Umbilical cord (tissue), 2 donors: ENCODE results near the gene SALL3. TPM values are rescaled to one million over a fixed set of nuclear protein-coding genes. Genes with fewer than 3 reads are reported as not detected.
"Not testable (repeated sequence)": the region's sequence is repeated elsewhere in the genome, so short reads cannot be mapped to it uniquely, and the experiment has no call there.

Experiments
- DNase-seq: peaks from one replicate; pipeline ENCODE4 v3.0.0-alpha.2; 2015; ENCODE audit warnings: low spot score
- total RNA-seq: library from RNA; depleted of rRNA; stranded (reverse); fragments of >200 nt; gene quantifications from one replicate; pipeline ENCODE4 v1.2.3, GENCODE V29; 2014; ENCODE audit warnings: low replicate concordance; ENCODE audit not compliant: insufficient read depth

The SALL3 gene
- total RNA-seq = 0.96 TPM

DNA sequence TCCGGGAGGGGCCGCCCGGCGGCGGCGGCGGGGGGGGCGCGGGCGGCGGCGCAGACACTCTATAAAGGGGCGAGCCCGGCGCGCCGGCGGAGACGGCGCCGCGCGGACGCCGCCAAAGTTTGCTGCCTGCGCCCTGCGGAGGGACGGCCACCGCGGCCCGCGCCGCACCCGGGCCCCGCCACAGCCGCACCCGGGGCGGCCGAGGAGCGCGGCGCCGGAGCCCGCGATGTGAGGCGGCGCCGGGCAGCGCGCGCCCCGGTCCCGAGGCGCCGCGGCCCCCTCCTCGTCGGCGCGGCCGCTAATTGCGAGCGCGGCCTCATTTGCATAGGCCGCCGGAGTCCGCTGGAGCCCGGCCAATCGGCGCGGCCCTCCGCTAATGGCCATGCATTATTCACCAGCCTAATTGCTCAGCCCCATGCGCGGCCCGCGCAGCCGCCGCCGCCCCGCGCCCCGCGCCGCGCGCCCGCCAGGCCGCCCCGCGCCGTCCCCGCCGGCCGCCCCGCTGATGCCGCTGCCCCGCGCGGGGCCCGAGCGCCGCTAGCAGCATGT is at the start of gene SALL3:
SALL3 (plus strand) TSS at position 89 of the 549 bp plus-strand sequence; CDS start at position 546, 457 bp downstream.
- DNase-seq = no peak

DNA sequence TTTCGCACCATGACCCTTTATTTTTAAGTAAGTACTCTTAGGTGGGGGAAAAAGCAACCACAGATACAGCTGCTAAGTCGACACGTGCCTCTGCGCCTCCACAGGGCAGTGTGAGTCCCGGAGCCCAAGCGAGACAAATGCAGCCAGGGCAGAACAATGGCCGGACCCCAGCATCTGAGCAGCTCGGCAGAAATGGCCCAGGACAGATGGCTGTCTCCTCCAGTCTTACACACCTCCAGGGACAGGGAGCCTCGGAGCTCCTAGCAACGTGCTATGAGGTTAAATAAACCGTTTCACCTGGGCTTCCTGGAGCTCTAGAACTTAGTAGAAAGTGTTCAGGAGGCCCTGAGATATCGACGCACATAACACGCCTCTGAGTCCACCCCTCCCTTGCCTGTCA is 47.3 kb upstream of the SALL3 start:
- no peak for DNase-seq

DNA sequence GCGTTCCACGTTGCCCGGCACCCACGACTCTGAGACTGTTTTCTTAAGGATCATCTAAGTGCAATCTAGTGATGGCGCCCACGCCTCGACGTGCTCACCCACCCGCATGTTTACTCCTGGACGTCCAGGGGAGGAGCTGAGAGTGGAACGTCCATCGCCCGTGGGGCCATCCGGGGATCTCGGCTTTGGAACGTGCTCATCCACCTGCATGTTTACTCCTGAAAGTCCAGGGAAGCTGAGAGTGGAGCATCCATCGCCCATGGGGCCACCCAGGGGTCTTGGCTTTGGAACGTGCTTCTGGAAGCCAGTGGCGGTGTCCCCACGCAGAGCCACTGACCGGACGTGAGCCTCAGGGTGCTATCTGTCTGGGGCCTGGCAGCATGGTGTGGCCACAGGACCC is 45.6 kb upstream of the SALL3 start:
- no peak for DNase-seq

DNA sequence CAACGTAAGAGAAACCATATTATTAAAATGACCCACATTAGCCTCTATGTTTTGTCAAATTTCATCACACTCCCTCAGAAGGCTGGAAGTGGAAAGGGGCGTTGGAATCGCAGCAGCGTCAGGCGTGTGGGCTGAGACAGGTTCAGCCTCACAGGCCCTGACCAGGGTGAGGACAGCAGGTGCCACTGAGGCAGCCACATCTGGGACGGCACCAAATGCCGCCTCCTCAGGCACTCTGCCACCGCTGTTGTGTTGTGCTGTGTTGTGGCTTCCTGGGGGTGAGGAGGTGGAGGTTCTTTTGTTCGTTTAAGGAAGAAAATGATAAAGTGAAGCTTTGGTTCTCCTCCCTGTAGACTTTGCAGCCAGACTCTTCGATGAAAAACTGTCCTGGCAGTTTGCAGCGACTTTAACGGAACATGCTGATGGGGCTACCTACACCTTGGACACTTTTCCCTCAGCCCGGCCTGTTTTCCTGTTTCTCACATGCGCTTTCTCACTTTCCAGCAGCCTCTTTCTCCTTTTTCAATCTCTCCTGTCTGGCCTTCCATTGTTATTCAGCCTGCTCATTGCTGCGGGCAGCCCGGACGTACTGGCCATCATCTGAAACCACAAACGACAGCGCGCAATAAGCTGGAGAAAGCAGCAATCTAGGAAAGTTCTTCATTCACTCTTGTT is 44.9 kb upstream of the SALL3 start:
- DNase-seq = no peak

DNA sequence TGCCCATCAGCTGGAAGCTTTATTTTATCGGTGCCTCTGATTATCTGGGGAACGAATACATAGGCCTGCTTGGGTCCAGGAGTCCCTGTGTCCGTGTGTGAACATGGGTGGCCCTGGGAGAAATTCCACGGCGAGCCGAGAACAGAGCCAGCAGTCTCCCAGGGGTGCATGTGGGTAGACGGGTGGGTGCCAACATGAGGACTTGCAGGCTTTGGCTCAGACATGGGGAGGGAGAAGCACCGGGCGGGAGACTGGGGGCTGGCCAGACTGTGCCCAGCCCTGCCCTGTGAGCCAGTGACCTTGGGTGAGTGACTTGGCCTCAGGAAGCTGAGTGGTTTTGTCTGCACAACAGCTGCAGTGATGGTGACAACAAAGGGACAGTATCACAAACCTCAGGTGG is 44.2 kb upstream of the SALL3 start:
- DNase-seq = no peak

DNA sequence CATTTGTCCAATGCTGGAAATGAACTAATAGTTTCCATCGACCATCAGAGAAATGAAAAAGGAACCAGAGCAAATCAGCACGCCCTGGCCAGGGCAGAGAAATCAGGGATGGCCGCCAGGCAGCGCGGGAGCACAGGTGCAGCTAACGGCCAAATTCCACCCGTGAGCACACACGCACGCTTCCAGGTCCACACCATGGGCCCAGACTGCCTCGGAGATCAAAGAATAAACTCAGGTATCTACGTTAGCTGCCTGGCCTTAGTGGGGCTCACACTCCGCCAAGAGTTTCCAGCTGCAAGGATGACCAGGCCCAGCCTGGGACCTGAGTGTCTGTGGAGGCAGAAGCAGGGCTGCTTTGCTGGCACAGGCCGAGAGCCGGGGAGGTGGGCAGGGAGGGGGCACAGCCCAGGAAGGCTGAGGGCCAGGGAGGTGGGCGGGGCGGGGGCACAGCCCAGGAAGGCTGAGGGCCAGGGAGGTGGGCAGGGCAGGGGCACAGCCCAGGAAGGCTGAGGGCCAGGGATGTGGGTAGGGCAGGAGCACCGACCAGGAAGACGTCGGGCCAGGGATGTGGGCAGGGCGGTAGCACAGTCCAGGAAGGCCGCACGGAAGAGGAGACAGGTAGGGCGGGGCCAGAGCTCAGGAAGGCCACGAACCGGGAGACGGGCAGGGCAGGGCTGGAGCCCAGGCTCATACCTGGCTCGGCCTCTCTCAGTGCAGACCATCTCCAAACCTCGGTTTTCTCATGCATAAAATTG is 43.2 kb upstream of the SALL3 start:
- no peak for DNase-seq

DNA sequence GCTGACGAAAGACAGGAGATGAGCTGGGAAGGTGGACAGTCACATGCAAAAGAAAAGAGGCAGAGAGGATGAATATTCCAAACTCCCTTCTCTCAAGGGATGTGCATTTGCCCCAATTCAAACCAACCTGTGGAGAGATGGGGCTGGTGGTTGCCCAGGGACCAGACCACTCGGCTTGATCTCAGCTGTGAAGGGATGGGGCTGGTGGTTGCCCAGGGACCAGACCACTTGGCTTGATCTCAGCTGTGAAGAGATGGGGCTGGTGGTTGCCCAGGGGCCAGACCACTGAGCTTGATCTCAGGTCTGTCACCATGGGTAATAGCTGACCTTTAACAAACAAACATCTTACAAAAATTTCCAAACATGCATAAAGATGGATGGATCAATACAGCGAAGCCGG is 42.5 kb upstream of the SALL3 start:
- DNase-seq = no peak

DNA sequence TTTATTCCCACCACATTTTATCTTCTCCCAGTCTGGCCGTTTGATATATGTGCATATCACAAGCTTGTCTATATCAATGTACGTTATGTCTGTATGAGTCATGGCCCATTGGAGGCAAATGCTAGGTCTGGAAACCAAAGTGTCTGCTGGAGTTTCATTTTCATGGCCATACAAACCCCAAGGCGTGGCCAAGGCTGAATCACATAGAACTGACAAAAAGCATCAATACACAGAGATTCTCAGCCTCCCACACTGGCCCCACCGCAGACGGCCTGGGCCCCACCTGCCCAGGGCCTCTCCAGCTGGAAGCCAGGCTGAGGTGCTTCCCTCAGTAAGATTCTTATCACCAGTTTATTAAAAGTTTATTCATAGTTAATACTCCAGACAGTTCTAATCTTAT is 40.5 kb upstream of the SALL3 start:
- DNase-seq = no peak

DNA sequence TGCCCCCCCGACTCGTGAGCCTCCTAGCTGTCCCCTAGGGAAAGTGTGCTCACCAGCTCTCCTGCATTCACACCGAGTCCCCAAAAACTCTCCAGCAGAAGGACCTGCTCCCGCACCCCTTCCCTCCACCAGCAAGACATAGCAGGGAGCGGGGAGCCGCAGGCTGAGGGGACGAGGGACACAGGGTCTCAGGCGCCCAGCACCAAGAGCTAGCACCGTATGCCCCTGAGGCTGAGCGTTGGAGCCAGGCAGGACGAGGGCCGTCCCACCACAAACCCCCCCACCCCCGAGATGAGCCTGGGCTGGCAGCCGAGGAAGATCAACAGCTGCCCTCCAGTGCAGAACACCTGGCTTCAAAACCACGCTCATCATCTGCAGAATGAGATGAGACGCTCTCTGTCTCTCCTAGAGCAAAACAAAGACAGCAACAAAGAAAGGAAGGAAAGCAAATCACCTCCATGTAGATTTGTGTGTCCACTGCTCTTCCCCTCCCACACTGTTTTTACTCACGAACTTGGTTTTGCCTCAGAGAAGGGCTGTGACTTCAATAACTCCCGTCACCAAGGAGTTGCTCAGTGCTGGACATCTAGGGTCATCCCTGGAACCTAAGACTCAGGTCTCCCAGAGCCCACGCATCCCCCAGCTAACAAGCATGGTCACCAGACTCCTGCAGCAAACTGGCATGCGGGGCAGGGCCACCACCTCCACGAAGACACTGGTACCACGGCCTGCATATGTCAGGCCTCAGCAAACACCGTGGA is 39.7 kb upstream of the SALL3 start:
- no peak for DNase-seq

DNA sequence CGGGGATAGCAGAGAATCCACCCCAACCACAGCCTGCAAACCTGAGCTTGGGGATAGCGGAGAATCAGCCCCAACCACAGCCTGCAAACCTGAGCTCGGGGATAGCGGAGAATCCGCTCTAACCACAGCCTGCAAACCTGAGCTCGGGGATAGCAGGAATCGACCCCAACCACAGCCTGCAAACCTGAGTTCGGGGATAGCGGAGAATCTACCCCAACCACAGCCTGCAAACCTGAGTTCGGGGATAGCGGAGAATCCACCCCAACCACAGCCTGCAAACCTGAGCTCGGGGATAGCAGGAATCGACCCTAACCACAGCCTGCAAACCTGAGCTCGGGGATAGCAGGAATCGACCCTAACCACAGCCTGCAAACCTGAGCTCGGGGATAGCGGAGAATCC is 37.4 kb upstream of the SALL3 start:
- DNase-seq = not testable (repeated sequence)

DNA sequence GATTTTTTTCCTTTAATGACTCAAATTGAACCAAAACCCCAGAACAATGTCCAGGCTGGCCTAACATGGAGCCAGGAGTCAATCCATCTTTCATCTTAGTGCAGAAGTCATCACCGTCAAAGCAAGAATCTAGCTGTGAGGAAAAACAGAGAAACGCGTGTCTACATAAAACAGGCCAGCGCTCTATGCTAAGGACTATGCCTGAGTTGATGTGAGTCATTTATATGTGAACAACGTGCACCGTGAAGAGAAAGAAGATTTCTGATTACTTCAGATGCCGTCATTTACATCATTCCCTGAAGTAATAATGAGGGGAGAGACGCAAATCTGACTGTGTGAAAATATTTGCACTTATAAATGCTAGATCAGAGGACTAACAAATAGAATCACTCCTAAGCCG is 34.0 kb upstream of the SALL3 start:
- DNase-seq = peak; percentile 5

DNA sequence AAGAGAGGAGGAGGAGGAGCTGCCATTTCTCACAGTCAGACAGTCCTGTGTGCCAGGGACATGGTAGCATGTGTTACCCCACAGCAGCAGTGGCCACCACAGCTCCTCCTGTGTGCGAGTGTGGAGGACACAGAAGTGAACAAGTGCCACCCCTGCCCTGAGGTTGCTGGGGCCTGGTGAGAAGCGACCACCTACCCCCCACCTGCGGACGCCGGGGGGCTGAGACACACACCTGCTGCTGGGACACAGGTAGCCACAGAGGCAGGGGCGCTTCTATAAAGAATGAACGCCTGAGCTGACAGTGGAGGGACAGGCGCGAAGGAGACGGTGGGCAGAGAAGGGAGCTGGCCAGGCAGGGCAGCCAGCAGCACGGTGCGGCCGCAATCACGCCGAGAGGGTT is 32.3 kb upstream of the SALL3 start:
- DNase-seq = no peak

DNA sequence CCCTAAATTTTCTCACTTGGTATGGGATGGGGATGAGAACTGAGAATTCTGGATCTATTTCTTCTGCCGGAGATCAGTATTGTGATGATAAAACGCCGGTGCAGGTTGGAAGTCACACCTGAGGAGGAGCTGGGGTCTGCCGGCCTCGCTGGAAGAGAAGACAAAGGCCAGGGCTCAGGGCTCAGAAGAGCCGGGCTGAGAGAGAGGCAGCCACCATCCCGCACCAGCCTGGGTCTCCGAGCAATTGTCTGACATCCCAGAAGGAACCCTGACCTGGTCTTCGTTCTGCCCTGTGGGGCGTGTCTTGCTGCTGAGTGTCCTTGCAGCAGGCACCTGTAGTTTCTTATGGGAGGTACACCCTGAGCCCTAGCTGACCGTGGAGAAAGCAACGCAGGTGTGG is 31.4 kb upstream of the SALL3 start:
- DNase-seq = no peak

DNA sequence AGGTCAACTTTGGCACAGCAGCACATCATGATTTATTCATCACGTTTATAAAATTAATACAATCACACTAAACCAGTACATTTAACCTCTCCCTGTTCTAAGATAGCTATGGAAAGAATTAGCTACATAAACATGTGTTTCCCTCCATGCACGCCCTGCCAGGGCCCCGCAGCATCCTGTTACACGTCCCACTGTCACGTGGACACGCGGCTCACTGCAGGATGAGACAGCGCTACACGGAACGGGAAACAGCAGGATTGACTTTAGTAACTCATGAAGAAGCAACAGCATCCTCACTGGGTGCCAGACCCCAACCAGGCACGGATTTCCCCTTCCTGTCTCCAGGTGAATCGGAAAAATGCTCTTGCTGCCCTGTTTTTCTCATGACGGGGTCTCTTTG is 30.9 kb upstream of the SALL3 start:
- DNase-seq = no peak

DNA sequence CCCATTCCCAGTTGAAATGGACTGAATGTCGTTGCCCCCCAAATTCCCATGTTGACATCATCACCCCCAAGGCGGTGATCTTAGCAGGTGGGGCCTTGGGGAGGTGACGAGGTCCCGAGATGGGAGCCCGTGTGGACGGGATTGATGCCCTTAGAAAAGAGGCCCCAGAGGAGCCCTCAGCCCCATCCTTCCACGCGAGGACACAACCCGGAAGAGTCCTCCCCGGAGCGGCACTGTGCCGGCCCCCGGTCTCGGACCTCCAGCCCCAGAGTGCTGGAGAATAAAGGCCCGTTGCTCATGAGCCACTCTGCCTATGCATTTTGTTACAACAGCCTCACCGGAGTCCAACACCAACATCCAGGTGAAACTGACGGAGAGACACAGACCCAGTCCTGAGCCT is 30.4 kb upstream of the SALL3 start:
- DNase-seq = no peak

DNA sequence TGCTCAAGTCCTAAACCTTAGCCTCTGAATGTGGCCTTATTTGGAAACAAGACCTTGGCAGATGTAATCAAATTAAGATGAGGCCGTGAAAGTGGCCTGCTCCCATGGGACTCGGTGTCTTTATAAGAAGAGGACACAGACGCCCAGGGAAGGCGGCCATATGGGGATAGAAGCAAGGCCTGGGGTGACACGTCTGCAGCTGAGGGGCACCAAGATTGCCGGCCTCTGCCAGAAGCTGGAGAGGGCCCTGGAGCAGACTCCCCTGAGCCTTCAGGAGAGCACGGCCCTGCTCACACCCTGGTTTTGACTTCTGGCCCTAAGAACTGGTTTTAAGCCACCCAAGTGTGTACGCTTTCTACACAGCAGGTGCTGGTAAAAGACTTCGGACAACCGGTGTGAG is 29.2 kb upstream of the SALL3 start:
- no peak for DNase-seq

DNA sequence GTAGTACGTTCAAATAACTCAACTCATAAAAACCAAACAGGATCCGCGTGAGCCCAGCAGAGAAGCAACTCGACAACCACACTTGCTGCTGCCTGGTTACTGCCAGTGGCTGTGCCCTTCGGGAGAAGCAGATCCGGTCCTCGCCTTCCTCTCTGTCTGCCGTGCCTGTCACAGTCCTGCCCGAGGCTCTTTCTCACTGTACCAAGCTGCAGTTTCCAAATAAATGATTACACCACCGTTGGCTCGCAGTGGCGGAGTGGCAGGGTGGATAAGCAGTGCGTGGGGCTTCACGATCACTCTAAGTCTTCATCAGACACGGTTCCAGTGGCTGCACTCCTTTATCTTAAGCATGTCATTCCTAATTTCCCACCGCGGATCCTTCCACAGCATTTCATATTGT is 26.1 kb upstream of the SALL3 start:
- no peak for DNase-seq

DNA sequence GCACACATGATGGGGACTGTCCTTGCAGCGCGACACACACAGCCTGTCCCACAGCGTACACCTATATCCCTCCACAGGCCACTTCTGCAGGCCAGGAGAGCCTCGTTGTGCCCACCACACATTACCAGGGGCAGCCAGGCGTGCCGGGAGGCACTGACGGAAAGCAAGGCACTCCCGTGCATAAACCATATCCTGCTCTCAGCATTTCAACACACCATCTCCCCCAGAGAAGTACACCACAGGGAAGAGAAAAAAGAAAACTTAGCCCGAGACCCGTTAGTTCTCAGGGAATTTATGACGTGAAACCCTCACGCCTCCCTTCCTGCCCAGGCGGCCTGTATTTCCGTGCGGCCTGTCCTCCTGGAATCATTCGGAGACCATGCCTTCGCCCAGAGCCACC is 24.6 kb upstream of the SALL3 start:
- DNase-seq = no peak

DNA sequence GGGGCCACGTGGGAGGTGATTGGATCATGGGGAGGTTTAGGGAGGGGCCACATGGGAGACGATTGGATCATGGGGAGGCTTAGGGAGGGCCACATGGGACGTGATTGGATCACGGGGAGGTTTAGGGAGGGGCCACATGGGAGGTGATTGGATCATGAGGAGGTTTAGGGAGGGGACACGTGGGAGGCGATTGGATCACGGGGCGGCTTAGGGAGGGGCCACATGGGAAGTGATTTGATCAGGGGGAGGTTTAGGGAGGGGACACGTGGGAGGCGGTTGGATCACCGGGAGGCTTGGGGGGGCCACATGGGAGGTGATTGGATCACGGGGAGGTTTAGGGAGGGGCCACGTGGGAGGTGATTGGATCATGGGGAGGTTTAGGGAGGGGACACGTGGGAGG is 22.5 kb upstream of the SALL3 start:
- no peak for DNase-seq

DNA sequence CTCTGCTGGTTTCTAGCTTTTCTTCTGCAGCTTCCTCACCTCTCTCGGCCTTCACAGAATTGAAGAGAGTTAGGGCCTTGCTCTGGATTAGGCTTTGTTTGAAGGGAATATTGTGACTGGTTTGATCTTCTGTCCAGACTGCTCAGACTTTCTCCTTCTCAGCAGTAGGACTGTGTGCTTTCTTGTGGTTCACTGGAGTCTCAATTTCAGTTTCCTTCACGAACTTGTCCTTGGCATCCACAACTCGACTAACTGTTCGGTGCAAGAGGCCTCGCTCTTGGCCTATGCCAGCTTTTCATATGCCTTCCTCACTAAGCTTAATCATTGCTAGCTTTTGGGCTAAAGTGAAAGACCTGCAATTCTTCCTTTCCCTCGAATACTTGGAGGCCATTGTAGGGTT is 18.9 kb upstream of the SALL3 start:
- DNase-seq = no peak

DNA sequence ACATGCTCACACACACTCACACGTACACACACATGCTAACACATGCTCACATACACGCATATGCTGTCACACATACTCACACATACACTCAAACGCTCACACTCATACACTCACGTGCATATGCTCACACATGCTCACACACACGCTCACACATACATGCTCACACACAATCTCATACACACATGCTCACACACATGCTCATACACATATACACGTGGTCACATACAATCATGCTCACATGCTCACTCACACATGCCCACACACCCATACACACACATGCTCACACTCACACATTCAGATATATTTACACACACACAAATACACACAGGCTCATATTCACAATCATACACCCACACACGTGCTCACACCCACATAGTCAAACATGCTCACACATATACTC is 17.5 kb upstream of the SALL3 start:
- no peak for DNase-seq

DNA sequence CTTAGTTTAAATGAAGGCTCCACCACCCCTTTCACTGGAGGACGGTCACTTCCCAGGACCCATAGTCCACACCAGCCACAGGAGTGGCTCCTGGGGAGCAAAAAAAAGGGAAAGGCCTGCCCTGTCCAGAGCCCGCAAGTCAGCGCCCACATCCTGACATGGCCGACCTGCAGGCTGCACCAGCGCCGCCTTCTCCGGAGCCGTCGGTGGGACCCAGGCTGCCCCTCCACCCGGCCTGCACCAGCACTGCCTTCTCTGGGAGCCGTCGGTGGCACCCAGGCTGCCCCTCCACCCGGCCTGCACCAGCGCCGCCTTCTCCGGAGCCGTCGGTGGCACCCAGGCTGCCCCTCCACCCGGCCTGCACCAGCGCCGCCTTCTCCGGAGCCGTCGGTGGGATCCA is 14.9 kb upstream of the SALL3 start:
- not testable (repeated sequence) for DNase-seq
